Measurements from ENCODE around the gene ALMS1.
"Not testable (repeated sequence)": the region's sequence is repeated elsewhere in the genome, so short reads cannot be mapped to it uniquely, and the experiment has no call there.

ALMS1 gene

GRCh38 chr2:73402386-73403103, 16.9 kb downstream of the ALMS1 start:
- DNase-seq (ENCODE audit: low read depth): no peak

GRCh38 chr2:73403237-73403636, 17.6 kb downstream of the ALMS1 start:
- no peak for DNase-seq (ENCODE audit: low read depth)

GRCh38 chr2:73404409-73404808, 18.8 kb downstream of the ALMS1 start:
- no peak for DNase-seq (ENCODE audit: low read depth)

GRCh38 chr2:73406996-73407395, 21.4 kb downstream of the ALMS1 start:
- no peak for DNase-seq (ENCODE audit: low read depth)

- no peak for DNase-seq (ENCODE audit: low read depth)
Observed at GRCh38 chr2:73408198-73408597, 22.6 kb downstream of the ALMS1 start.

GRCh38 chr2:73414696-73415095, 29.1 kb downstream of the ALMS1 start:
- no peak for DNase-seq (ENCODE audit: low read depth)

- no peak for DNase-seq (ENCODE audit: low read depth)
Observed at GRCh38 chr2:73415906-73416305, 30.3 kb downstream of the ALMS1 start.

GRCh38 chr2:73418343-73418742, 32.7 kb downstream of the ALMS1 start:
- DNase-seq (ENCODE audit: low read depth): no peak

GRCh38 chr2:73423913-73424312, 38.3 kb downstream of the ALMS1 start:
- DNase-seq (ENCODE audit: low read depth): no peak

GRCh38 chr2:73426176-73426575, 40.5 kb downstream of the ALMS1 start:
- no peak for DNase-seq (ENCODE audit: low read depth)

- no peak for DNase-seq (ENCODE audit: low read depth)
Observed at GRCh38 chr2:73436019-73436418, 50.4 kb downstream of the ALMS1 start.

GRCh38 chr2:73444202-73444601, 58.6 kb downstream of the ALMS1 start:
- no peak for DNase-seq (ENCODE audit: low read depth)

GRCh38 chr2:73448856-73449255, 63.2 kb downstream of the ALMS1 start:
- no peak for DNase-seq (ENCODE audit: low read depth)

- no peak for DNase-seq (ENCODE audit: low read depth)
Observed at GRCh38 chr2:73449404-73449803, 63.8 kb downstream of the ALMS1 start.

GRCh38 chr2:73451263-73451972, 65.8 kb downstream of the ALMS1 start:
- no peak for DNase-seq (ENCODE audit: low read depth)

GRCh38 chr2:73457982-73458381, 72.3 kb downstream of the ALMS1 start:
- no peak for DNase-seq (ENCODE audit: low read depth)

GRCh38 chr2:73462388-73462787, 76.8 kb downstream of the ALMS1 start:
- not testable (repeated sequence) for DNase-seq (ENCODE audit: low read depth)

GRCh38 chr2:73468376-73468775, 82.7 kb downstream of the ALMS1 start:
- no peak for DNase-seq (ENCODE audit: low read depth)

- DNase-seq (ENCODE audit: low read depth): not testable (repeated sequence)
Observed at GRCh38 chr2:73483874-73484273, 98.2 kb downstream of the ALMS1 start.

GRCh38 chr2:73487112-73487657, 101.5 kb downstream of the ALMS1 start:
- no peak for DNase-seq (ENCODE audit: low read depth)

- no peak for DNase-seq (ENCODE audit: low read depth)
Observed at GRCh38 chr2:73488079-73488478, 102.4 kb downstream of the ALMS1 start.

GRCh38 chr2:73489053-73489452, 103.4 kb downstream of the ALMS1 start:
- no peak for DNase-seq (ENCODE audit: low read depth)

GRCh38 chr2:73494031-73494430, 108.4 kb downstream of the ALMS1 start:
- DNase-seq (ENCODE audit: low read depth): no peak

All from stimulated activated CD8-positive, alpha-beta memory T cell treated with anti-CD3 and anti-CD28 coated beads, Interleukin-4, amount 100 ng/mL, for 24 hours (primary cell).